ENCODE measurements around the gene C5orf22. TPM values are rescaled to one million over a fixed set of nuclear protein-coding genes. Genes with fewer than 3 reads are reported as not detected.
"Not testable (repeated sequence)": the region's sequence is repeated elsewhere in the genome, so short reads cannot be mapped to it uniquely, and the experiment has no call there.

The C5orf22 gene
- total RNA-seq, 6 donors from 2014 or later = 13.3 to 21.9 (median 17.9) TPM

GRCh38 chr5:31587546-31587945, 55.4 kb downstream of the C5orf22 start:
- WGBS, 2 donors = 95 to 98% methylated on average over 5 of the region's 5 CpGs
- Histone ChIP-seq H3K36me3 (no peaks in the 10 kb centered on the region), H3K4me3 (no peak overlapping the region), H3K27ac (no peak overlapping the region), H3K27me3 (no peaks in the 10 kb centered on the region), H3K9me3 (no peaks in the 10 kb centered on the region), H3K4me1 (no peaks in the 10 kb centered on the region)
- no peak for ATAC-seq (ENCODE audit: low FRiP score in 2 of 2)
- TF ChIP-seq POLR2AphosphoS5 (IDR thresholded peaks at IDR 0.05) (no peak), POLR2A (IDR thresholded peaks at IDR 0.05) (no peak), EP300 (IDR thresholded peaks at IDR 0.05) (no peak)
- no peak for DNase-seq

GRCh38 chr5:31593665-31594064, 61.6 kb downstream of the C5orf22 start:
- TF ChIP-seq CTCF (IDR thresholded peaks at IDR 0.05) = no peak
- TF ChIP-seq POLR2AphosphoS5 (IDR thresholded peaks at IDR 0.05) = no peak
- no peak for TF ChIP-seq POLR2A (IDR thresholded peaks at IDR 0.05)
- TF ChIP-seq EP300 (IDR thresholded peaks at IDR 0.05) = no peak
- DNase-seq = no peak
- ATAC-seq (ENCODE audit: low FRiP score in 2 of 2) = no peak
- WGBS, 2 donors = 77 to 97% methylated on average over 3 of the region's 3 CpGs
- Histone ChIP-seq H3K27me3 (no peaks in the 10 kb centered on the region), H3K4me1 (no peaks in the 10 kb centered on the region), H3K36me3 (no peaks in the 10 kb centered on the region), H3K4me3 (no peak overlapping the region), H3K9me3 (no peaks in the 10 kb centered on the region), H3K27ac (no peak overlapping the region)

- no peak overlapping the region for H3K27ac ChIP-seq
- H3K4me1 ChIP-seq = no peaks in the 10 kb centered on the region
- no peaks in the 10 kb centered on the region for H3K36me3 ChIP-seq
- no peaks in the 10 kb centered on the region for H3K27me3 ChIP-seq
- DNase-seq (no peak), ATAC-seq (ENCODE audit: low FRiP score in 2 of 2) (no peak)
- no peaks in the 10 kb centered on the region for H3K9me3 ChIP-seq
- 44 to 73% methylated on average over 1 of the region's 1 CpG for WGBS, 2 donors
- H3K4me3 ChIP-seq = no peak overlapping the region
- TF ChIP-seq POLR2AphosphoS5 (IDR thresholded peaks at IDR 0.05) = no peak
- TF ChIP-seq EP300 (IDR thresholded peaks at IDR 0.05) = no peak
- TF ChIP-seq CTCF (IDR thresholded peaks at IDR 0.05) = no peak
- TF ChIP-seq POLR2A (IDR thresholded peaks at IDR 0.05) = no peak
These were observed 64.3 kb downstream of the C5orf22 start for GRCh38 chr5:31596354-31596753.

- DNase-seq (no peak), ATAC-seq (ENCODE audit: low FRiP score in 2 of 2) (no peak)
- H3K36me3 ChIP-seq = no peaks in the 10 kb centered on the region
- TF ChIP-seq EP300 (IDR thresholded peaks at IDR 0.05) (no peak), POLR2AphosphoS5 (IDR thresholded peaks at IDR 0.05) (no peak), CTCF (IDR thresholded peaks at IDR 0.05) (no peak)
- H3K9me3 ChIP-seq = no peaks in the 10 kb centered on the region
- 66 to 74% methylated on average over 5 of the region's 5 CpGs for WGBS, 2 donors
- H3K4me3 ChIP-seq = no peak overlapping the region
- H3K27me3 ChIP-seq = no peaks in the 10 kb centered on the region
- no peaks in the 10 kb centered on the region for H3K4me1 ChIP-seq
- H3K27ac ChIP-seq = no peak overlapping the region
These were observed 66.8 kb downstream of the C5orf22 start for GRCh38 chr5:31598640-31599611.

- H3K27ac ChIP-seq; H3K4me3 ChIP-seq; H3K27me3 ChIP-seq; H3K4me1 ChIP-seq; H3K9me3 ChIP-seq; ATAC-seq (ENCODE audit: low FRiP score in 2 of 2); DNase-seq; H3K36me3 ChIP-seq: not testable (repeated sequence)
- WGBS, 2 donors = 71 to 77% methylated on average over 4 of the region's 4 CpGs
These were observed 70.2 kb downstream of the C5orf22 start for GRCh38 chr5:31602305-31602704.

- Histone ChIP-seq H3K36me3 (no peaks in the 10 kb centered on the region), H3K27me3 (no peaks in the 10 kb centered on the region), H3K4me1 (no peaks in the 10 kb centered on the region), H3K27ac (no peak overlapping the region), H3K9me3 (no peaks in the 10 kb centered on the region), H3K4me3 (no peak overlapping the region)
- TF ChIP-seq POLR2A (IDR thresholded peaks at IDR 0.05) = no peak
- no peak for TF ChIP-seq CTCF (IDR thresholded peaks at IDR 0.05)
- TF ChIP-seq EP300 (IDR thresholded peaks at IDR 0.05) = no peak
- TF ChIP-seq POLR2AphosphoS5 (IDR thresholded peaks at IDR 0.05) = no peak
- no peak for ATAC-seq (ENCODE audit: low FRiP score in 2 of 2)
- DNase-seq = no peak
- WGBS, 2 donors = 61 to 67% methylated on average over 2 of the region's 2 CpGs
These were observed 72.1 kb downstream of the C5orf22 start for GRCh38 chr5:31604240-31604639.

All from upper lobe of left lung (tissue), 6 donors.